Femur (tissue), 1 donor: ENCODE data around the gene EFNA1.
"Not testable (repeated sequence)": the region's sequence is repeated elsewhere in the genome, so short reads cannot be mapped to it uniquely, and the experiment has no call there.

Experiments
- DNase-seq: peaks from one replicate; pipeline ENCODE4 v3.0.0-alpha.2; 2017

EFNA1 gene

GRCh38 chr1:155125511-155125945 is 2.1 kb upstream of the EFNA1 start:
- DNase-seq: no peak

GRCh38 chr1:155125946-155126555 is 1.6 kb upstream of the EFNA1 start:
- DNase-seq: peak; percentile 88

GRCh38 chr1:155126556-155127104 is 1.0 kb upstream of the EFNA1 start:
- peak; percentile 55 for DNase-seq

- no peak for DNase-seq
Measured at GRCh38 chr1:155127967-155128754, 485 bp downstream of the EFNA1 start.

DNA sequence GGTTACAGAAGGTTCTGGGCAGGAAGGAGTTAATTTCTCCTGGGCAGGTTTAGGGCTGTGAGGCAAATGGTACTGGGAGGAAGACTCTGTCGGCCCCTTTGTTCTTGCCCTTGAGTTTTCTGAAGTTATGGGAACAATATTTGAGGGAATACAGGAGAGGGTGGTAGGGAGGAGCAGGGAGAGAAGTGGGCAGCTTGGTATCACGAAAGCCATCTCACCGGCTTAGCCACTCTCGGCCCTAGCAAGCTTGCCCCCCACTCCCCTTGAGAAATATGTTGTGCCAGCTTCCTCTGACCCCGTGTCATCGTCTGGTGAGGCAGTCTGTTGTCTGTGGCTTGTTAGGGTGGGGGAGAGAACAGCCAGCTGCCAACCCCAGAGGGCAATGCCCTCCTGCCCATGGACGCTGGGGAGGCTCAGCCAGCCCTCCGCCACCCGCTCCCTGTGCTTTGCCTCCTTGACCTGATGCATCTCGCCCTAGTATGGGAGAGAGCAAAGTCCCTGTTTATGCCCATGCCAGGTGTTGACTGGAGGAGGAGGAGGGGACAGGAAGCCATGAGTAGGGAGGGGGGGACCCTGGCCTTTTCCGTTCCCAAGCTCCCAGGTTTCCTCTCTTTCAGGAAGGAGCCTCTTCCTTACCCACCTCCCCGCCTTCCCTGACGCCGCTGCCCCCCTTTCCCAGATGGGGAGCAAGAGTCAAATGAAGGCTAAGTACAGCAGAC is 1.2 kb downstream of the EFNA1 start:
- DNase-seq: no peak

DNA sequence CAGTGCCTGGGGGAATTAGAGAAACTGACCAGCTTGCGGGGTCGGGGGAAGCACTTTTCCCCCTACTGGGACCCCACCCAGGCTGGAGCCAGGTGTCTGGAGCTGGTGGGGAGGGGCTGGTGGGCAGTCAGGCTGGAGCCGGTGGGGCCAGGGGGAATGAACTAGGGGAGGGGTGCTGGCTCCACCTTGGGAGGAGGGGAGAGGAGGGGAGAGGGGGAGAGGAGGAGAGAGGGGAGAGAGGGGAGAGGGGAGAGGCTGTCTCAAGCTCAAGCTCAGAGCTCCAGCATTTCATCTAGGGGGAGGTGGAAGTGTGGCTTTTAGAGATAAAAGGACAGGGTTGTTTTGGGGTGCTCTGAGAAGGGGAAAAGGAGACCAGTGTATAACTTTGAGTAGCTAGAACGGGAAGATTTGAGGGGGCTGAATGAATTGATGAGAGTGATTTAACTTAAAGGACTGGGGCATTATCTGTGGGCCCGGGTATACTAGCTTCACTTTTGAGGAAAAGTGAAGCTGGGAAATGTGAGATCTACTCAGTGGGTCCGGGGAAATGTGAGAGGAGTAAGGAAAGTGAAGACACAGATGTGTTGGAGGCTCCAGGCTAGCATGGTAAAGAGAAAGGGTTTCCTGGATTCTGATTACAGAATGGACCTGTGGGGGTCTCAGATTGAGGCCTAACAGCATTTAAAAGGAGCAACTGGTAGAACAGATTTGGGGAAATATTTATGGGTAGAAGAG is 2.8 kb downstream of the EFNA1 start:
- DNase-seq: no peak

GRCh38 chr1:155131285-155131684 is 3.6 kb downstream of the EFNA1 start:
- no peak for DNase-seq

DNA sequence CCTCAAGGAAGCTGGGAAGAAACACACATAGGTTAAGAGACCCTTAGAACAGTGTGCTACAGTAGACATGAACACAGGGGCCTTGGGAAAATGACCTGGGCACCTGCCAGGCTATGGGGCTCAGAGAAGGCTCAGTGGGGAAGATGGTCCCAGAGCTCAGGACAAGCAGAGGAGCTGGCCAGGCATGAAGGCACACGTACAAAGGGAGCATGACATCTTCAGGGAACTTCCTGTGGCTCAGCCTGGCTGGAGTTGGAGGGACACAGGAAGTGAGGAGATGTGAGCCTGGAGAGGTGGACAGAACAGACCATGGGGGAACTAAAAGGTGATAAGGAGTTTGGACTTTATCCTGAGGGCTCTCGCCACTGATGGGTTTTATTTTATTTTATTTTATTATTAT is 4.2 kb downstream of the EFNA1 start:
- DNase-seq: no peak

- no peak for DNase-seq
Measured at GRCh38 chr1:155133799-155134281, 6.2 kb downstream of the EFNA1 start.

DNA sequence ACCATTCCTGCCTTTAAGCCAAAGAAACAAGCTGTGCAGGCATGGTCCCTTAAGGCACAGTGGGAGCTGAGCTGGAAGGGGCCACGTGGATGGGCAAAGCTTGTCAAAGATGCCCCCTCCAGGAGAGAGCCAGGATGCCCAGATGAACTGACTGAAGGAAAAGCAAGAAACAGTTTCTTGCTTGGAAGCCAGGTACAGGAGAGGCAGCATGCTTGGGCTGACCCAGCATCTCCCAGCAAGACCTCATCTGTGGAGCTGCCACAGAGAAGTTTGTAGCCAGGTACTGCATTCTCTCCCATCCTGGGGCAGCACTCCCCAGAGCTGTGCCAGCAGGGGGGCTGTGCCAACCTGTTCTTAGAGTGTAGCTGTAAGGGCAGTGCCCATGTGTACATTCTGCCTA is 6.6 kb downstream of the EFNA1 start:
- DNase-seq: no peak

- DNase-seq: peak; percentile 91
Measured at GRCh38 chr1:155134880-155135414, 7.3 kb downstream of the EFNA1 start.

DNA sequence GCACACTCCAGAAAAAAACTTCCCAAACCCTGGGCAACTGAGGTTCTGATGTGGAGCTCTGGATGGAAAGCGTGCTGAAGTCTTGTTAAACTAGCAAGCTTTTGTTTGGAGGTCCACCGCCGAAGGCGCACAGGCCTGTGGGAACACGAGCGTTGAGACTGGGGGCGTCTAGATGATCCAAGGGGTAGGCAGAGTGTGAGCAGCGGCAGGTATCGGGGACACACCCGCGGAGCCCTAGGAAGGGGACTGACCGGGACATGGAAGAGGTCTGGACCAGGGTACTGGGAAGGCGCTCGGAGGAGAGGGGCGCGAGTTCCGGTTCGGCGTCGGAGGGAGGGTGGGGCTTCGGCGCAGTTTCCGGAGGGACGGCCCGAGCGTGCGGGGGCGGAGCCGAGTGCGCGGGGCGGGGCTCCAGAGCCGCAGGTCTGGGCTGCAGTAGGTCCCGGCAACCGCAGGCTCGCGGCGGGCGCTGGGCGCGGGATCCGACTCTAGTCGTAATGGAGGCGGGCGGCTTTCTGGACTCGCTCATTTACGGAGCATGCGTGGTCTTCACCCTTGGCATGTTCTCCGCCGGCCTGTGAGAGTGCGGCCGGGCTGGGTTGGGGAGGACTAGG is 7.8 kb downstream of the EFNA1 start, which contains the start of gene SLC50A1:
TSS of gene SLC50A1 (plus strand) at position 438 of the 614 bp plus-strand sequence. CDS start at position 498, 60 bp downstream.
- peak; percentile 98 for DNase-seq

DNA sequence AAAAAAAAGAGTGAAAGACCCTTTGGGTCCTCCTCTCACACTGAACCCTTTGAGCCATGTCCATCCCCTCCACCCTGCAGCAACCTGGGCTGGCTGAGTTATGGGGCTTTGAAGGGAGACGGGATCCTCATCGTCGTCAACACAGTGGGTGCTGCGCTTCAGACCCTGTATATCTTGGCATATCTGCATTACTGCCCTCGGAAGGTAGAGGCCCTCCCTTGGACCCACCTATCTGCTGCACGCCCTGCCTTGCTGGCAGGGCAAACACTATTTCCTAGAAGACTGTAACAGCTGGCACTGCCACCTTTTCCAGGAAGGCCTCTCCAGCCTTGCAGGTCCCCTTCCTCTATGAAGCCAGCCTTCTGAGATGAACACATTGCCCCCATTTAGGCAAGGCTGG is 9.1 kb downstream of the EFNA1 start:
- no peak for DNase-seq

DNA sequence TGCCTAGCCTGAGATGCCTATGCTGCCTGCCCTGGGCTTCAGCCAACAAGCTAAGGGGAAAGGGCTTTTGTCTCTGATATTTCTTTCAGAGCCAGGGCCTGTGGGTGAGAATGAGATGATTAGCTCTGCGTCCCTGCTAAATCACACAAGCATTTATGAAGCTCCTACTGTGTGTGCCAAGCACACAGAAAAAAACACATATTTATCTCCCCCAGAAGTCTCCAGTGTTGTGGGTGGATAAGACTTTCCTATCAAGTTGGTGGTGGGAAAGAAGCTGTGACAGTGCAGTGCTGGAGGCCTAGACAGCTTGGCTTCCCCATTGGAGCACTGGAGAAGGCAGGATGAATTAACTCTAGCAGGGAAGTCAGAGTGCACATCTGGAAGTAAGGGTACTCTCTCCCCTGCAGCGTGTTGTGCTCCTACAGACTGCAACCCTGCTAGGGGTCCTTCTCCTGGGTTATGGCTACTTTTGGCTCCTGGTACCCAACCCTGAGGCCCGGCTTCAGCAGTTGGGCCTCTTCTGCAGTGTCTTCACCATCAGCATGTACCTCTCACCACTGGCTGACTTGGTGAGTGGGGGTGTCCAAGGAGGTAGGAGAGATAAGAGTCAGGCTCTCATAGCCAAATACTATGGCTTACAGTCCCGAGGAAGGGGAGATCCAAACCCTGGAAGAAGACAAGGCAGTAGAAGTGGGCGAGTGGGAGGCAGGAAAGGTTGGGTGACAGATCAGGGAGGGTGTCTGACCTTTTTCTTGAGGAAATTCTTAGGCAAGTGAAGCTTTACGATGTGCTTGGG is 9.7 kb downstream of the EFNA1 start:
- no peak for DNase-seq

DNA sequence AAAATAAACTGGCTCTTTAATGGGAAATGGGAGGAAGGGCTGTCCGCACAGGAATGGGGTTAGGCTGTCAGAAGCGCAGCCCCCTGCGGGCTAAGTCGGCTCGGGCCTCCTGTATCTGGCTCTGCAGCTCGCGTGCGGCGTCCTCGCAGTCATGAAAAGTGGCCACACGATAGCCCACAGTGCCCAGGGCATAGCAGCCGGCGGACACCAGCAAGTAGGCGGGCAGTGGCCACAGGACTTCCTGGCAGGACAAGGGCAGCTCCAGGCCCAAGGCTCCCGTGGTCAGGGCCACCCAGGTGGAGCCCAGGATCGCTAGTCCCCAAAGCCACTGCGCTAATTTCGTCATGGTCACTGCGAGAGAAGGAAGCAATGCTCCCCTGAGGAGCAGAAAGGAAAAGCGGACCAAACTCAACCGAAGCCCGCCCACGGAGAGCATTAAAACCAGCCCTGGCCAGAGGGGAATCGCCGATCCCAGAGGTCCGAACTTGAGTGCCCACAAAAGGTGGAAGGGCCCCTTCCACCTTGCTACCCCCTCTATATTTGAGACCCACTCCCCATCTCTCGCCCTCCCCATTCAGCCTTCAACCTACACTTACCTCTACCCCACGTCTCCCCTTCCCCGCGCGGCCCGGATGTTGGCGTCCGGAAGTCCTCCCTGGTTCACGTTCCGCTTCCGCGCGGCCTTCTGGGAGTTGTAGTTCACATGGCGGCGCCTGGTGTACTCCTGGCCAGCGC is 12.4 kb downstream of the EFNA1 start, which contains the start of gene DPM3:
TSS of gene DPM3 (minus strand) at position 637 of the 735 bp plus-strand sequence. CDS start at position 346, 291 bp downstream.
- DNase-seq: peak; percentile 93

DNA sequence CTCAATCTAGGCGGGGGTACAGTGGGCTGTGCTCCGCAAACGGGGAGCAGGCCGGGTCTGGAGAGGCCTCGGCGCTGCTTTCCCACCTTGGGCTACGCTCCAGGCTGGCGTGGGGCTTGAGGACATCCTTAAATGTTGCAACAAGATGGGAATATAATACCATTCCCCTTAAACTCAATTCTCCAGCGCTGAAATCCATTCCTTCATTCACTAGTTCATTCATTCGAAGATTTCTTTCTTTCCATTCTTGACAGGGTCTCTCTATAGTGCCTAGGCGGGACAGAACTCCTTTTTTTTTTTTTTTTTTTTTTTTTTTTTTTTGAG is 12.9 kb downstream of the EFNA1 start:
- no peak for DNase-seq

GRCh38 chr1:155141749-155142148 is 14.1 kb downstream of the EFNA1 start:
- no peak for DNase-seq

- no peak for DNase-seq
Measured at GRCh38 chr1:155145491-155145890, 17.8 kb downstream of the EFNA1 start.

GRCh38 chr1:155155996-155156643 is 28.4 kb downstream of the EFNA1 start:
- DNase-seq: not testable (repeated sequence)

GRCh38 chr1:155158991-155159390 is 31.3 kb downstream of the EFNA1 start:
- no peak for DNase-seq
